Sigmoid colon (tissue), 4 donors: ENCODE results near the gene ZNF654.
"Not testable (repeated sequence)": the region's sequence is repeated elsewhere in the genome, so short reads cannot be mapped to it uniquely, and the experiment has no call there.

Experiments
- CTCF ChIP-seq, 4 experiments: fragments of 450-650 bp in 3 of 4; fragments of 200-600 bp in 1 of 4; IDR thresholded peaks; one replicate each; pipeline ENCODE4 v1.5.1; 2016 to 2019; ENCODE audit warnings: antibody characterized with exemption in 4 of 4, mild to moderate bottlenecking in 3 of 4, moderate library complexity in 2 of 4
- POLR2AphosphoS5 ChIP-seq, 4 donors: sonication (generic); formaldehyde crosslinking; IDR thresholded peaks; one replicate each; pipeline ENCODE4 v1.6.1; 2017; ENCODE audit warnings: antibody characterized with exemption in 4 of 4

DNA sequence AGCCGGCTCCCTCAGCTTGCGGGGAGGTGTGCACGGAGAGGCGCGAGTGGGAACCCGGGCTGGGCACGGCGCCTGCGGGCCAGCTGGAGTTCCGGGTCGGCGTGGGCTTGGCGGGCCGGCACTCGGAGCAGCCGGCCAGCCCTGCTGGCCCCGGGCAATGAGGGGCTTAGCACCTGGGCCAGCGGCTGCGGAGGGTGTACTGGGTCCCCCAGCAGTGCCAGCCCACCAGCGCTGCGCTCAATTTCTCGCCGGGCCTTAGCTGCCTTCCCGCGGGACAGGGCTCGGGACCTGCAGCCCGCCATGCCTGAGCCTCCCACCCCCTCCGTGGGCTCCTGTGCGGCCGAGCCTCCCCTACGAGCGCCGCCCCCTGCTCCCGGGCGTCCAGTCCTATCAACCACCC lies 43.4 kb upstream of the ZNF654 start:
- TF ChIP-seq CTCF, POLR2AphosphoS5 (IDR thresholded peaks at IDR 0.05): not testable (repeated sequence)
